Stimulated activated CD8-positive, alpha-beta memory T cell treated with anti-CD3 and anti-CD28 coated beads, Interleukin-2, amount 100 ng/mL, for 1 hour (primary cell): ENCODE data around the gene GFM1.
"Not testable (repeated sequence)": the region's sequence is repeated elsewhere in the genome, so short reads cannot be mapped to it uniquely, and the experiment has no call there.

ENCODE experiments used
- DNase-seq, 2 donors: peaks; one replicate each; pipeline ENCODE4 v3.0.0-alpha.2; 2020; ENCODE audit warnings: low read depth in 2 of 2

GFM1 gene

GRCh38 chr3:158678687-158679086 lies 34.4 kb downstream of the GFM1 start:
- DNase-seq: no peak

GRCh38 chr3:158679547-158680000 lies 35.2 kb downstream of the GFM1 start:
- no peak for DNase-seq

- no peak for DNase-seq
These were observed 36.5 kb downstream of the GFM1 start for GRCh38 chr3:158680861-158681260.

- DNase-seq: no peak
These were observed 39.1 kb downstream of the GFM1 start for GRCh38 chr3:158683230-158683962.

- DNase-seq: no peak
These were observed 40.8 kb downstream of the GFM1 start for GRCh38 chr3:158685159-158685558.

GRCh38 chr3:158693866-158694456 lies 49.6 kb downstream of the GFM1 start:
- not testable (repeated sequence) for DNase-seq

- DNase-seq: no peak
These were observed 52.3 kb downstream of the GFM1 start for GRCh38 chr3:158696618-158697017.

GRCh38 chr3:158700559-158700958 lies 56.2 kb downstream of the GFM1 start:
- no peak for DNase-seq

- no peak for DNase-seq
These were observed 57.2 kb downstream of the GFM1 start for GRCh38 chr3:158701420-158702065.

- no peak for DNase-seq
These were observed 58.6 kb downstream of the GFM1 start for GRCh38 chr3:158702815-158703481.

GRCh38 chr3:158703566-158703965 lies 59.2 kb downstream of the GFM1 start:
- DNase-seq: no peak

GRCh38 chr3:158709666-158710083 lies 65.3 kb downstream of the GFM1 start:
- no peak for DNase-seq

GRCh38 chr3:158710601-158711000 lies 66.3 kb downstream of the GFM1 start:
- no peak for DNase-seq

- DNase-seq: no peak
These were observed 67.6 kb downstream of the GFM1 start for GRCh38 chr3:158711886-158712285.

GRCh38 chr3:158712443-158712842 lies 68.1 kb downstream of the GFM1 start:
- DNase-seq: no peak

- no peak for DNase-seq
These were observed 68.8 kb downstream of the GFM1 start for GRCh38 chr3:158713094-158713499.

- no peak for DNase-seq
These were observed 73.2 kb downstream of the GFM1 start for GRCh38 chr3:158717576-158717975.

- DNase-seq: no peak
These were observed 74.3 kb downstream of the GFM1 start for GRCh38 chr3:158718490-158719170.

- no peak for DNase-seq
These were observed 77.8 kb downstream of the GFM1 start for GRCh38 chr3:158722108-158722507.

- no peak for DNase-seq
These were observed 79.7 kb downstream of the GFM1 start for GRCh38 chr3:158723991-158724390.

GRCh38 chr3:158725348-158726011 lies 81.2 kb downstream of the GFM1 start:
- DNase-seq: no peak
